ENCODE results near the gene HHIPL1.
"Not testable (repeated sequence)": the region's sequence is repeated elsewhere in the genome, so short reads cannot be mapped to it uniquely, and the experiment has no call there.

The HHIPL1 gene

DNA sequence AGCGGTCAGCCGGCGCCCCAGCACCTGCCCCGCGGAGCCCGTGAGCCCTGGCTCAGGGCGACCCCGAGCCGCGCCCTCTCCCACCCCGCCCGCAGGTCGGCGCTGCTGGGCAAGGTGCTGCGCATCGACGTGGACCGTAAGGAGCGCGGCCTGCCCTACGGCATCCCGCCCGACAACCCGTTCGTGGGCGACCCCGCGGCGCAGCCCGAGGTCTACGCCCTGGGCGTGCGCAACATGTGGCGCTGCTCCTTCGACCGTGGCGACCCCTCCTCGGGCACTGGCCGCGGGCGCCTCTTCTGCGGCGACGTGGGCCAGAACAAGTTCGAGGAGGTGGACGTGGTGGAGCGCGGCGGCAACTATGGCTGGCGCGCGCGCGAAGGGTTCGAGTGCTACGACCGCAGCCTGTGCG is 14.4 kb downstream of the HHIPL1 start:
- TF ChIP-seq, protein P1, sequence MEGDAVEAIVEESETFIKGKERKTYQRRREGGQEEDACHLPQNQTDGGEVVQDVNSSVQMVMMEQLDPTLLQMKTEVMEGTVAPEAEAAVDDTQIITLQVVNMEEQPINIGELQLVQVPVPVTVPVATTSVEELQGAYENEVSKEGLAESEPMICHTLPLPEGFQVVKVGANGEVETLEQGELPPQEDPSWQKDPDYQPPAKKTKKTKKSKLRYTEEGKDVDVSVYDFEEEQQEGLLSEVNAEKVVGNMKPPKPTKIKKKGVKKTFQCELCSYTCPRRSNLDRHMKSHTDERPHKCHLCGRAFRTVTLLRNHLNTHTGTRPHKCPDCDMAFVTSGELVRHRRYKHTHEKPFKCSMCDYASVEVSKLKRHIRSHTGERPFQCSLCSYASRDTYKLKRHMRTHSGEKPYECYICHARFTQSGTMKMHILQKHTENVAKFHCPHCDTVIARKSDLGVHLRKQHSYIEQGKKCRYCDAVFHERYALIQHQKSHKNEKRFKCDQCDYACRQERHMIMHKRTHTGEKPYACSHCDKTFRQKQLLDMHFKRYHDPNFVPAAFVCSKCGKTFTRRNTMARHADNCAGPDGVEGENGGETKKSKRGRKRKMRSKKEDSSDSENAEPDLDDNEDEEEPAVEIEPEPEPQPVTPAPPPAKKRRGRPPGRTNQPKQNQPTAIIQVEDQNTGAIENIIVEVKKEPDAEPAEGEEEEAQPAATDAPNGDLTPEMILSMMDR (IDR thresholded peaks at IDR 0.05; ENCODE audit: borderline replicate concordance, insufficient read depth, low read depth, low read length), result no peak
- H3K4me3 ChIP-seq (ENCODE audit: low read depth, low read length), result no peak overlapping the region

DNA sequence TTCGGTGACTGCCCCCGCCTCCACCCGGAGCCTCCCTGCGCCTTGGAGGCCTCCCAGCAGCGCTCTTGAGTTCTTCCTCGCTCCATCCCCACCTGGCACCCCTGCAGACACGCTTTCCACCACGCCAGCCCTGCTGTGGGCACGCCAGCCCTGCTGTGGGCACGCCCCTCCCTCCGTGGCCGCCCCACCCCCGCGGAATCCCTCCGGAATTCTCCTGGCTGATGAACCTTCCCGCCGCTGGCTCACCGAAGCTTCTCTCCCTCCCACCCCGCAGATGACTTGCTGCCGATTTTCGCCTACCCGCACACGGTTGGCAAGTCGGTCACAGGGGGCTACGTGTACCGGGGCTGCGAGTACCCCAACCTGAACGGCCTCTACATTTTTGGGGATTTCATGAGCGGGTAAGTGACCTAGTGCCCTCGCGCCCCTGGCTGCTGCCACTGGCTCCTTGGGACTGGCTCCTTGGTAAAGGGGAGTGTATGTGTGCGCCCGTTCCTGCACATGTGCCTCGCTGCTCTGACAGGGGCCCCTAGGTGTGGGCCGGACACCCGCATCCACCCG is 15.2 kb downstream of the HHIPL1 start:
- TF ChIP-seq, protein P1 (IDR thresholded peaks at IDR 0.05; ENCODE audit: borderline replicate concordance, insufficient read depth, low read depth, low read length), result no peak
- no peak overlapping the region for H3K4me3 ChIP-seq (ENCODE audit: low read depth, low read length)

DNA sequence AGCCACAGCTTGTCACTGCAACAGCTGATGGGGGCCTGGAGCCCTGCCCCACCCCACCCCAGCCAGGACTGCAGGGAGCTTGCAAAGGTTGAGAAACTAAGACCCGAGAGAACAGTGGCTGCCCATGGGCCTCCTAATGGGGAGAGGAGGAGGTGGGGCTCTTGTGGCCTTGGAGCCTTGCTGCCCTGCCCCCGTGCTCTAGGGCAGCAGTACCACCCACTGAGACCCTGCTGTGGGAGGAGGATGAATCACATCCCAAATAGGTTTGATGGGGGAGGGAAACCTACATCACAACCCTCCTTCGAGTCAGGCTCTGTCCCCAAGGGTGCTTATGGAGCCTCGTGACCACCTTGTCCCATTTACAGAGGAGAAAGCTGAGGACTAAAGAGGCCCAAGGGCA is 15.9 kb downstream of the HHIPL1 start:
- H3K4me3 ChIP-seq (ENCODE audit: low read depth, low read length), result no peak overlapping the region
- TF ChIP-seq, protein P1 (IDR thresholded peaks at IDR 0.05; ENCODE audit: borderline replicate concordance, insufficient read depth, low read depth, low read length), result no peak

DNA sequence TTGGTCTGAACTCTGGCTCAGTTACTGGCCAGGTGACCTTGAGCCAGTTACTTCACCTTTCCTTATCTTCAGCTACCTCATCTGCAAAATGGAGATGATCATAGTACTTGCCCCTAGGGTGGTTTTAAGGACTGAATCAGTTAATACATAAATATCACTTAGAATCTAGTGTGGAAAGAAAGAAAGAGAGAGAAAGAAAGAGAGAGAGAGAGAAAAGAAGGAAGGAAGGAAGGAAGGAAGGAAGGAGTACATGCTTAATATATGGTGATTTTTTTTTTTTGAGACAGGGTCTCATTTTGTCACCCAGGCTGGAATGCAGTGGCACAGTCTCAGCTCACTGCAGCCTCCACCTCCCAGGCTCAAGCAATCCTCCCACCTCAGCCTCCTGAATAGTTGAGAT is 16.3 kb downstream of the HHIPL1 start:
- not testable (repeated sequence) for H3K4me3 ChIP-seq (ENCODE audit: low read depth, low read length)

DNA sequence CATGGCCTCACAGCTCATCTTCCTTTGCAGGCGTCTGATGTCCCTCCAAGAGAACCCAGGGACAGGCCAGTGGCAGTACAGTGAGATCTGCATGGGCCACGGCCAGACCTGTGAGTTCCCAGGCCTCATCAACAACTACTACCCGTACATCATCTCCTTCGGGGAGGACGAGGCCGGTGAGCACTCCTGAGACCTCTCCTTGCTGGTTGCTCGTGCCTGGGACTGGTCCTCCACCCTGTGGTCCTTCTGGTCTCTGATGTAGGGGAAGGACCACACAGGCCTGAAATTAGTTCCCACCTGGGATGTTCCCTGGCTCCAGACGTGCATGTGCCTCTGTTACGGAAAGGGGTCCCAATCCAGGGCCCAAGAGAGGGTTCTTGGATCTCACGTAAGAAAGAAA is 17.9 kb downstream of the HHIPL1 start:
- H3K4me3 ChIP-seq (ENCODE audit: low read depth, low read length), result no peak overlapping the region
- TF ChIP-seq, protein P1 (IDR thresholded peaks at IDR 0.05; ENCODE audit: borderline replicate concordance, insufficient read depth, low read depth, low read length), result no peak

DNA sequence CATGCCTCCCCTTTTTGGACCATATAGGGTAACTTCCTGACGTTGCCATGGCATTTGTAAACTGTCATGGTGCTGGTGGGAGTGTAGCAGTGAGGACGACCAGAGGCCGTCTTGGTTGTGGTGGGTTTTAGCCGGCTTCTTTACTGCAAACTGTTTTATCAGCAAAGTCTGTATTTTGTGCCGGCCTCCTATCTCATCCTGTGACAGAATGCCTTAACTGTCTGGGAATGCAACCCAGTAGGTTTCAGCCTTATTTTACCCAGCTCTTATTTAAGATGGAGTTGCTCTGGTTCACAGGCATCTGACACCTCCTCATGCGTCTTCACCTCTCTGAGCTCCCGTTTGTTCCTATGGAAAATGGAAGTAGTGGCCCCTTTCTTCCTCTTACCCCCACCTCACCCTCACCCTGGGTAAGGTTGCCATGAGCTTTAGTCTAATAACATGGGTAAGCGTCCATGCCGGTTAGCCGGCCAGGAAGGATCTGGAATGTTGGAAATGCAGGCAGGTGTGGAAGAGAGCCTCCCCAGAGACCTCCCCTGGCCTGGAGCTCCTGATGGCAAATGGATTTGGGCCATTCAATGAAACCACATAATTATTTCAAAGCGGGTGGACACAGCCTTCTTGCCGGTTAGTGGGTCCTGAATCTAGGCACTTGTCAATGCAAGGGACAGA is 18.6 kb downstream of the HHIPL1 start:
- no peak overlapping the region for H3K4me3 ChIP-seq (ENCODE audit: low read depth, low read length)
- TF ChIP-seq, protein P1 (IDR thresholded peaks at IDR 0.05; ENCODE audit: borderline replicate concordance, insufficient read depth, low read depth, low read length), result no peak

DNA sequence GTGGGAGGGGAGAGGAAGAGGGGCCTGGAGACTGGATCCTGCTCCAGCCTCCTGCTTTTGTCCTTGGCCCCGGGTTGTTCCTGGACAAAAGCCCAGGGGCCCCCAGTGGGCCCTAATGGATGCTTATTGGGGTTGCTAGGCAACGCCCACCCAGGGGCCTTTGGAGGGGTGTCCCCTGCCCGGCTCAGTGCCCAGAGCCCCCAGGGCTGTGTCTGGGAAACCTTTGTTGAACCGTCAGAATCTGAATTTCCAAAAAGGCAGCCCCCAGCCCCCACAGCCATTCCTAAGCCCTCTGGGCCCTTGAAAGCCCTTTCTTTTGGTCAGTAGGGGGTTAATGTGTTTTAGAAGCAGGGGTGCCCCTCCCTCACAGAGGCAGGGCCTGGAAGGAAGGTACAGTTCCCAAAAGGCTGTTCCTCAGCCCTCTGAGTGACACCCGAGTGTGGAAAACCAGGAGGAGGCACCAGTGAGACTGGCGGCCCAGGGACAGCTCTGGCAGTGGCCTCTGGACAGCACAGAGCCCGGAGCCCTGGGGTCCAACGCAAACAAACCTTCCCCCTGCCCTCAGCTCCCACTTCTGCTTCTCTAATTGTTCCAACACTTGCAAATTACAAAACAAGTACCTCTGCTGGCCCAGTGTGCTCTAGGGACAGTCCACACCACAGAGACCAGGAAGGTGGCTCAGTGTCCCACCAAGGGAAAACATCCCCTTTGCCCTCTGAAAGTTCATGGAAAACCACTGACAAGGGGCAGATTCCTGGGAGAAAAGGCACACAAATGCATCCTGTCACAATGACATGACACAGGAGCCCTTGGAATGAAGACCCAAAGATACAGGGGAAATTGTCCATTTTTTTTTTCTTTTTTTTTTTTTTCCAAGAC is 19.4 kb downstream of the HHIPL1 start:
- H3K4me3 ChIP-seq (ENCODE audit: low read depth, low read length), result no peak overlapping the region
- TF ChIP-seq, protein P1 (IDR thresholded peaks at IDR 0.05; ENCODE audit: borderline replicate concordance, insufficient read depth, low read depth, low read length), result no peak

Data from GM12875 (cell line).